ENCODE data around the gene DDX59.

DDX59 gene

DNA sequence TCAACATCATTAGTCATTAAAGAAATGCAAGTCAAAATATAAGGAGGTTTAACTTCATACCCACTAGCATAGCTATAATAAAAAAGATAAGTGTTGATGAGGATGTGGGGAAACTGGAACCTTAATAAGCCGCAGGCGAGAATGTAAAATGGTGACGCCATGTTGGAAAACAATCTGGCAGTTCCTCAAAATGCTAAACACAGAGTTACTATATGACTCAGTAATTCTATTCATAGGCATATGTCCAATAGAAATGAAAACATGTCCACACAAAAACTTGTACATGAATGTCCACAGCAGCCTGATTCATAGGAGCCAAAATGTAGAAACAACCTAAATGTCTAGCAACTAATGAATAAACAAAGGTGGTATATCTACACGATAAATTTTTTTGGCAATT lies 23.2 kb downstream of the DDX59 start:
- no peak overlapping the region for H3K4me3 ChIP-seq (ENCODE audit: control insufficient read depth, low read depth, low read length)
- TF ChIP-seq, protein P1, sequence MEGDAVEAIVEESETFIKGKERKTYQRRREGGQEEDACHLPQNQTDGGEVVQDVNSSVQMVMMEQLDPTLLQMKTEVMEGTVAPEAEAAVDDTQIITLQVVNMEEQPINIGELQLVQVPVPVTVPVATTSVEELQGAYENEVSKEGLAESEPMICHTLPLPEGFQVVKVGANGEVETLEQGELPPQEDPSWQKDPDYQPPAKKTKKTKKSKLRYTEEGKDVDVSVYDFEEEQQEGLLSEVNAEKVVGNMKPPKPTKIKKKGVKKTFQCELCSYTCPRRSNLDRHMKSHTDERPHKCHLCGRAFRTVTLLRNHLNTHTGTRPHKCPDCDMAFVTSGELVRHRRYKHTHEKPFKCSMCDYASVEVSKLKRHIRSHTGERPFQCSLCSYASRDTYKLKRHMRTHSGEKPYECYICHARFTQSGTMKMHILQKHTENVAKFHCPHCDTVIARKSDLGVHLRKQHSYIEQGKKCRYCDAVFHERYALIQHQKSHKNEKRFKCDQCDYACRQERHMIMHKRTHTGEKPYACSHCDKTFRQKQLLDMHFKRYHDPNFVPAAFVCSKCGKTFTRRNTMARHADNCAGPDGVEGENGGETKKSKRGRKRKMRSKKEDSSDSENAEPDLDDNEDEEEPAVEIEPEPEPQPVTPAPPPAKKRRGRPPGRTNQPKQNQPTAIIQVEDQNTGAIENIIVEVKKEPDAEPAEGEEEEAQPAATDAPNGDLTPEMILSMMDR (conservative IDR thresholded peaks at IDR 0.05; ENCODE audit: control insufficient read depth, insufficient read depth, low read depth, low read length): no peak
- no peak for DNase-seq (ENCODE audit: low read depth)

DNA sequence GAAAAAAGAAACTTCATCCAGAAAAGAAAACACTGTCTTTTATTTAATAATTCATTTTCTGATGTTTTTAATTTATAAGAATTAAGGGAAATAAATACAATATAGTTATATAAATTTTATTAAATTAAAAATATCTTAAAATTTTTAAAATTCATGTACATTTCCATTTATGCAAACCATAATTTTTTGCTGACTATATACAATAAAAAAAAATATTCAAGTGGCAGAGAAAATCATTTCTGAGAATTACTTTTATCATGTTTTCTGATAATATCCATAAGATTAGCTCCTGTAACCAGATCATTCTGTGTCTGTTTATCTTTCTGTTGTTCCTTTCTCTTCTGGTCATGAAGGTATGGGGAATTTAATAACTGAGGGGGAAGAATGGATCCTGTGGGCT lies 25.7 kb downstream of the DDX59 start:
- TF ChIP-seq, protein P1 (conservative IDR thresholded peaks at IDR 0.05; ENCODE audit: control insufficient read depth, insufficient read depth, low read depth, low read length): no peak
- no peak for DNase-seq (ENCODE audit: low read depth)
- H3K4me3 ChIP-seq (ENCODE audit: control insufficient read depth, low read depth, low read length): no peak overlapping the region

DNA sequence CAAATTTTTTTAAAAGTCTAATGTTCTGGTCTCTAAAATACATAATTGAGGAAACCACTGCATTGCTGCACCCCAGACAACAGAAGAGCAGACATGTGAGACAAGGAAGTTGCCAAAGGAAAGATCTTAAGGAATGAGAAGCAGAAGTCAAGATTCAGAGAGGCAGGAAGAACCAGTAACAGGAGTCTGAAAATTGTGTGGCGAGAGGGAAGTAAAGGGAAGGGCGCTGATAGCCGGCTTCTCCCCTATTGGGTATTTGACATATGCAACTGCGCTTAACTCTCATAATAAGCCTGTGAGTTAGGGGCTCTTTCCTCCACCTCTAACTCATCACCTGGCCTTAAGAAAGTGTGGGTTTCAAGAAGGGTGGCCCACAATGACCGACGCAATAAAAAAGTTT lies 27.2 kb downstream of the DDX59 start:
- TF ChIP-seq, protein P1 (conservative IDR thresholded peaks at IDR 0.05; ENCODE audit: control insufficient read depth, insufficient read depth, low read depth, low read length): no peak
- no peak for DNase-seq (ENCODE audit: low read depth)
- no peak overlapping the region for H3K4me3 ChIP-seq (ENCODE audit: control insufficient read depth, low read depth, low read length)

DNA sequence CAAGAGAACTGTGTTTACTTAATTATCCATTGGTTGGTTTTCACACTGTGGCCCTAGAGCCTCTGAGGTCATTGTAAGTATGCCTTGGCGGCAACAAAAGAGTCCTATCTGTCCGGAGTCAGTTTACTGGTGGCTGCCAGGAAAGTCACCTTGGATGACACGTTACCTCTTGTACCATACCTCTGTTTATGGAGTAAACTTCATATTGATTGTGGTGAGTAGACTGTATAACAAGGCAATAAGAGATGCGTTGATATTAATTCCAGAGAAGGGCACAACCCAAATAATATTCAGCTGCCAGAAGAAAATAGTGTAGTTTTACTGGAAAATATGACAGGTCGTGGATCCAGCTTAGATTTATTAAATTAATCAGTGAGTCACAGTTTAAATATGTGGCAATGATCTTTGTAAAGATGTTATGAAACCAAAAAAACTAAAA lies 28.7 kb downstream of the DDX59 start:
- DNase-seq (ENCODE audit: low read depth): peak; percentile 30
- TF ChIP-seq, protein P1 (conservative IDR thresholded peaks at IDR 0.05; ENCODE audit: control insufficient read depth, insufficient read depth, low read depth, low read length): no peak
- H3K4me3 ChIP-seq (ENCODE audit: control insufficient read depth, low read depth, low read length): no peak overlapping the region

DNA sequence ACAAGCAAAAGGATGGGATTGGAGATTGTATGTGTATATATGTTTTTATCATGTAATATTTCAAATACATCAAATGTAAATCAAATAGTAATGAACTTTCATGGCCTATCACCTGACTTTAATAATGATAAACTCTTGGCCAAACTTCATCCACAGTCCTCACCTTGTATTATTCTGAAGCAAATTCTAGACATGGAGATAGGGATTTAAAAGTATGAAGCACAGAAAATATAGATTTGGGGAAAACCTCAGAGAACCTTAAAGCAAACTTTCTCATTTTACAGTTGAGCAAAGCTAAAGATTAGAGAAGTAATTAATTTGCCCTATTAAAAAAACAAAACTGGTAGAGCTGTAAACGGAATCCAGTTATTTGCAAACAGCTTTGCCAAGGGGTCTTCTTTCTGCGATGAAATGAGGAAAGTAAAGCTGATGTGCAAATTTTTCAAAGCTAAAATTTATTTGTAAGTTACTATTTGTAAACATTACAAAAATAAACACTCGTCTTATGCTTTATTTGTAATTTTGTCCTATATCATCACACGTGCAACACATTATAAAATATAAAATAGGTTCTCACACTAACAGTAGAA lies 29.2 kb downstream of the DDX59 start:
- no peak overlapping the region for H3K4me3 ChIP-seq (ENCODE audit: control insufficient read depth, low read depth, low read length)
- TF ChIP-seq, protein P1 (conservative IDR thresholded peaks at IDR 0.05; ENCODE audit: control insufficient read depth, insufficient read depth, low read depth, low read length): no peak
- DNase-seq (ENCODE audit: low read depth): no peak

DNA sequence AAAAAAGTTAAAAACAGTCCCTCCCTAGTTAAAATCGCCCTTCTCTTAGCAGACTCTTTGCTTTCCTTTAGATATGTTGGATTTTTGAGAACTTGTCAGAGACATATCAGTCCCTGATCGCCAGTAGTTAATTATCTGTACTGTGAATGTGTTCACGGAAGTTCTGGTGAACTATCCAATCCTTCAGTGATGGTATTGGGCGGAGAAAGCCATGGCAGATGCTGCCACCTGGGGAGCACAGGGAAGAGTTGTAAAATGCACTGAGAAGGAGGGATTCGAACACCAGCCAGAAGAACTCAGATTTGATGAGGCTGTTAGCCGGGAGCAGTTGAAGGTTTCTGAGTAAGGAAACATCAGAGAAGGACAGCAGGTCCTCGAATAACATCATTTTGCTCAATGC lies 31.6 kb downstream of the DDX59 start:
- DNase-seq (ENCODE audit: low read depth): no peak
- TF ChIP-seq, protein P1 (conservative IDR thresholded peaks at IDR 0.05; ENCODE audit: control insufficient read depth, insufficient read depth, low read depth, low read length): no peak
- no peak overlapping the region for H3K4me3 ChIP-seq (ENCODE audit: control insufficient read depth, low read depth, low read length)

DNA sequence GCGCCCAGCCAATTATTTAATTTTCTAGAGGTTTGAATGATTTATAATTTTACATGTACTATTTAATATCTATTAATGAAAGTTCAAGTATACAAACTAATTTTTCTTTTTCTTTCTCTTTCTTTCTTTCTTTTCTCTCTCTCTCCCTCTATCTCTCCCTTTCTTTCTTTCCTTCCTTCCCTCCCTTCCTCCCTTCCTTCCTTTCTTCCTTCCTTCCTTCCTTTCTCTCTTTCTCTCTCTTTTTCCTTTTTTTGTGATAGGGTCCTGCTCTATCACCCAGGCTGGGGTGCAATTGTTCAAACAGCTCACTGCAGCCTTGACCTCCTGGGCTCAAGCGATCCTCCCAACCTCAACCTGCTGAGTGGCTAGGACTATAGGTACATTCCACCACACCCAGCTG lies 33.0 kb downstream of the DDX59 start:
- TF ChIP-seq, protein P1 (conservative IDR thresholded peaks at IDR 0.05; ENCODE audit: control insufficient read depth, insufficient read depth, low read depth, low read length): no peak
- DNase-seq (ENCODE audit: low read depth): no peak
- no peak overlapping the region for H3K4me3 ChIP-seq (ENCODE audit: control insufficient read depth, low read depth, low read length)

Measured in fibroblast of mammary gland (primary cell).